Endothelial cell of umbilical vein (primary cell): Measurements from ENCODE around the gene AGFG2.

ENCODE experiments used
- EZH2 ChIP-seq: IDR thresholded peaks from 2 replicates; pipeline ENCODE4 v1.6.1; 2012; ENCODE audit warnings: borderline replicate concordance, low read depth, mild to moderate bottlenecking, moderate library complexity, low read length, inconsistent platforms; ENCODE audit not compliant: severe bottlenecking
- POLR2AphosphoS5 ChIP-seq: IDR thresholded peaks from 2 replicates; pipeline ENCODE4 v1.6.1; 2012; ENCODE audit warnings: low read depth, mild to moderate bottlenecking, control low read depth, low read length, moderate library complexity; ENCODE audit not compliant: insufficient read depth
- TF ChIP-seq, protein P1 (sequence below), 2 donors: IDR thresholded peaks; 1 replicate in 1 of 2; 2 replicates in 1 of 2; pipeline ENCODE4 v1.5.1; 2011; ENCODE audit warnings: low read length in 2 of 2, mild to moderate bottlenecking in 2 of 2, moderate library complexity in 2 of 2, control low read depth in 1 of 2, inconsistent platforms in 1 of 2, low read depth in 1 of 2; ENCODE audit not compliant: insufficient read depth in 1 of 2; ENCODE audit errors: extremely low read depth in 1 of 2

GRCh38 chr7:100565133-100565571 is 26.1 kb downstream of the AGFG2 start:
- TF ChIP-seq, protein P1, sequence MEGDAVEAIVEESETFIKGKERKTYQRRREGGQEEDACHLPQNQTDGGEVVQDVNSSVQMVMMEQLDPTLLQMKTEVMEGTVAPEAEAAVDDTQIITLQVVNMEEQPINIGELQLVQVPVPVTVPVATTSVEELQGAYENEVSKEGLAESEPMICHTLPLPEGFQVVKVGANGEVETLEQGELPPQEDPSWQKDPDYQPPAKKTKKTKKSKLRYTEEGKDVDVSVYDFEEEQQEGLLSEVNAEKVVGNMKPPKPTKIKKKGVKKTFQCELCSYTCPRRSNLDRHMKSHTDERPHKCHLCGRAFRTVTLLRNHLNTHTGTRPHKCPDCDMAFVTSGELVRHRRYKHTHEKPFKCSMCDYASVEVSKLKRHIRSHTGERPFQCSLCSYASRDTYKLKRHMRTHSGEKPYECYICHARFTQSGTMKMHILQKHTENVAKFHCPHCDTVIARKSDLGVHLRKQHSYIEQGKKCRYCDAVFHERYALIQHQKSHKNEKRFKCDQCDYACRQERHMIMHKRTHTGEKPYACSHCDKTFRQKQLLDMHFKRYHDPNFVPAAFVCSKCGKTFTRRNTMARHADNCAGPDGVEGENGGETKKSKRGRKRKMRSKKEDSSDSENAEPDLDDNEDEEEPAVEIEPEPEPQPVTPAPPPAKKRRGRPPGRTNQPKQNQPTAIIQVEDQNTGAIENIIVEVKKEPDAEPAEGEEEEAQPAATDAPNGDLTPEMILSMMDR (IDR thresholded peaks at IDR 0.05; ENCODE audit: extremely low read depth in 1 of 2, insufficient read depth in 1 of 2, low read depth in 1 of 2, low read length in 2 of 2): no peak
- no peak for TF ChIP-seq EZH2
- TF ChIP-seq POLR2AphosphoS5: no peak
